Esophagus muscularis mucosa (tissue), 4 donors: ENCODE results near the gene RPP38. TPM values are rescaled to one million over a fixed set of nuclear protein-coding genes. Genes with fewer than 3 reads are reported as not detected.

Experiments used
- DNase-seq: peaks from one replicate; pipeline ENCODE4 v3.0.0-alpha.2; 2017; ENCODE audit errors: extremely low spot score
- H3K27ac ChIP-seq, 4 donors: fragments of 200-600 bp; sonication (generic); replicated peaks in 1 of 4; 1 replicate in 3 of 4; 2 replicates in 1 of 4; pipeline ENCODE4 v1.5.1; 2016 to 2019; ENCODE audit warnings: mild to moderate bottlenecking in 1 of 4
- H3K27me3 ChIP-seq, 4 donors: fragments of 200-600 bp; sonication (generic); one replicate each; pipeline versions ENCODE4 v1.5.1 to v1.6.0; 2016 to 2019
- H3K36me3 ChIP-seq, 4 donors: fragments of 200-600 bp; sonication (generic); one replicate each; pipeline ENCODE4 v1.5.1; 2016 to 2019
- H3K4me1 ChIP-seq, 4 donors: fragments of 200-600 bp; sonication (generic); one replicate each; pipeline ENCODE4 v1.5.1; 2016 to 2019
- H3K4me3 ChIP-seq, 4 donors: fragments of 200-600 bp; sonication (generic); 1 replicate in 2 of 4; 2 replicates in 2 of 4; pipeline ENCODE4 v1.5.1; 2016 to 2019; ENCODE audit warnings: mild to moderate bottlenecking in 4 of 4, moderate library complexity in 1 of 4
- H3K9me3 ChIP-seq, 4 donors: fragments of 200-600 bp; sonication (generic); 1 replicate in 3 of 4; 2 replicates in 1 of 4; pipeline ENCODE4 v1.5.1; 2016 to 2019
- EP300 ChIP-seq: sonication (generic); formaldehyde crosslinking; IDR thresholded peaks from one replicate; pipeline ENCODE4 v1.6.1; 2017; ENCODE audit warnings: antibody characterized with exemption
- POLR2A ChIP-seq: fragments of 450-650 bp; IDR thresholded peaks from one replicate; pipeline ENCODE4 v1.6.1; 2017; ENCODE audit warnings: antibody characterized with exemption, moderate library complexity, mild to moderate bottlenecking, low read depth
- POLR2AphosphoS5 ChIP-seq, 2 donors: sonication (generic); formaldehyde crosslinking; IDR thresholded peaks; one replicate each; pipeline ENCODE4 v1.6.1; 2017; ENCODE audit warnings: antibody characterized with exemption in 2 of 2
- WGBS: methylation state at CpG from one replicate; pipeline ENCODE4 v1.1.5; 2018; 5-methylcytosine and 5-hydroxymethylcytosine counted together
- intact Hi-C: fragments of 100-400 bp; cut with DNase I; formaldehyde crosslinking; loops from one replicate; pipeline ENCODE4 v1.15.1; 2023
- total RNA-seq, 4 donors: library from RNA; depleted of rRNA; stranded (reverse); fragments of >200 nt; gene quantifications; one replicate each; pipeline versions ENCODE4 v1.1.0 to v1.2.1, GENCODE V29; 2016
- TF ChIP-seq, protein P1 (sequence below), 3 experiments: fragments of 200-600 bp in 2 of 3; fragments of 450-650 bp in 1 of 3; sonication (generic) in 2 of 3; IDR thresholded peaks; one replicate each; pipeline ENCODE4 v1.5.1; 2017 to 2019; ENCODE audit warnings: antibody characterized with exemption in 3 of 3, mild to moderate bottlenecking in 2 of 3, moderate library complexity in 1 of 3

Gene RPP38
- total RNA-seq, 4 donors from 2014 or later: 9.1 to 16.2 (median 10.9) TPM

DNA sequence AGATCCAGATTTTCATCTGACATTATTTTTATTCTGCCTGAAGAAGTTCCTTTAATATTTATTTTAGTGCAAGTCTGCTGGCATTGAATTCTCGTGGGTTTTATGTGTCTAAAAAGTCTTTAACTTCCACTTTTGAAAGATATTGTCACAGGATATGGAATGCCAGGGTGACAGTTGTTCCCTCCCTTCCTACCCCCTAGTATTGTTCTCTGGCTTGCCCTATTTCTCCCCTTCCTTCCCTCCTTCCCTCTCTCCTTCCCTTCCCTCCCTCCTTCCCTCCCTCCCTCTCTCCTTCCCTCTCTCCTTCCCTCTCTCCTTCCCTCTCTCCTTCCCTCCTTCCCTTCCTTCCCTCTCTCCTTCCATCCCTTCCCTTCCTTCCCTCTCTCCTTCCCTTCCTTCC, 38.5 kb upstream of the RPP38 start:
- DNase-seq: no peak
- WGBS: 48% methylated on average over 1 of the region's 1 CpG
- intact Hi-C loops: no loop called here
- Histone ChIP-seq H3K27me3 (no peaks in the 10 kb centered on the region), H3K27ac (no peak overlapping the region), H3K36me3 (no peaks in the 10 kb centered on the region), H3K4me3 (no peak overlapping the region), H3K4me1 (no peaks in the 10 kb centered on the region), H3K9me3 (peaks cover 0 to 24% (median 10%) of the 10 kb centered on the region in 4 donors)
- no peak for TF ChIP-seq POLR2A
- TF ChIP-seq EP300: no peak
- TF ChIP-seq, protein P1, sequence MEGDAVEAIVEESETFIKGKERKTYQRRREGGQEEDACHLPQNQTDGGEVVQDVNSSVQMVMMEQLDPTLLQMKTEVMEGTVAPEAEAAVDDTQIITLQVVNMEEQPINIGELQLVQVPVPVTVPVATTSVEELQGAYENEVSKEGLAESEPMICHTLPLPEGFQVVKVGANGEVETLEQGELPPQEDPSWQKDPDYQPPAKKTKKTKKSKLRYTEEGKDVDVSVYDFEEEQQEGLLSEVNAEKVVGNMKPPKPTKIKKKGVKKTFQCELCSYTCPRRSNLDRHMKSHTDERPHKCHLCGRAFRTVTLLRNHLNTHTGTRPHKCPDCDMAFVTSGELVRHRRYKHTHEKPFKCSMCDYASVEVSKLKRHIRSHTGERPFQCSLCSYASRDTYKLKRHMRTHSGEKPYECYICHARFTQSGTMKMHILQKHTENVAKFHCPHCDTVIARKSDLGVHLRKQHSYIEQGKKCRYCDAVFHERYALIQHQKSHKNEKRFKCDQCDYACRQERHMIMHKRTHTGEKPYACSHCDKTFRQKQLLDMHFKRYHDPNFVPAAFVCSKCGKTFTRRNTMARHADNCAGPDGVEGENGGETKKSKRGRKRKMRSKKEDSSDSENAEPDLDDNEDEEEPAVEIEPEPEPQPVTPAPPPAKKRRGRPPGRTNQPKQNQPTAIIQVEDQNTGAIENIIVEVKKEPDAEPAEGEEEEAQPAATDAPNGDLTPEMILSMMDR (IDR thresholded peaks at IDR 0.05): no peak
- no peak for TF ChIP-seq POLR2AphosphoS5 (IDR thresholded peaks at IDR 0.05)

DNA sequence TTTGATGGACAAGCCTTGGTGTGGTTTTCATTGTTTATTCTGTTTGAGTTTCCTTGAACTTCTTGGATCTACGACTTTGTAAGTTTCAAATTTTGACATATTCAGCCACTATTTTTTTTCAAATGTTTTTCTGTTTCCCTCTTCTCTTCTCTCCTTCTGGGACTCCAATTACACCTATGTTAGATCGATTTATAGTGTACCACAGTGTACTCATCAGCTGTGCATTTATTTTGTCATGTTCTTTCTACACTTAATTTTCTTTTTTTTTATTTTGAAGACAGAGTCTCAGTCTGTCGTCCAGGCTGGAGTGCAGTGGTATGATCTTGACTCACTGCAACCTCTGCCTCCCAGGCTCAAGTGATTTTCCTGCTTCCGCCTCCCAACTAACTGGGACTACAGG, 37.2 kb upstream of the RPP38 start:
- TF ChIP-seq, protein P1 (IDR thresholded peaks at IDR 0.05): no peak
- TF ChIP-seq POLR2AphosphoS5 (IDR thresholded peaks at IDR 0.05): no peak
- TF ChIP-seq POLR2A: no peak
- no peak for TF ChIP-seq EP300
- DNase-seq: no peak
- intact Hi-C loops: no loop called here
- H3K27me3 ChIP-seq: no peaks in the 10 kb centered on the region
- H3K27ac ChIP-seq: no peak overlapping the region
- peaks cover 0 to 23% (median 11%) of the 10 kb centered on the region in 4 donors for H3K9me3 ChIP-seq
- WGBS: 83% methylated on average over 4 of the region's 4 CpGs
- no peaks in the 10 kb centered on the region for H3K36me3 ChIP-seq
- H3K4me1 ChIP-seq: no peaks in the 10 kb centered on the region
- no peak overlapping the region for H3K4me3 ChIP-seq

DNA sequence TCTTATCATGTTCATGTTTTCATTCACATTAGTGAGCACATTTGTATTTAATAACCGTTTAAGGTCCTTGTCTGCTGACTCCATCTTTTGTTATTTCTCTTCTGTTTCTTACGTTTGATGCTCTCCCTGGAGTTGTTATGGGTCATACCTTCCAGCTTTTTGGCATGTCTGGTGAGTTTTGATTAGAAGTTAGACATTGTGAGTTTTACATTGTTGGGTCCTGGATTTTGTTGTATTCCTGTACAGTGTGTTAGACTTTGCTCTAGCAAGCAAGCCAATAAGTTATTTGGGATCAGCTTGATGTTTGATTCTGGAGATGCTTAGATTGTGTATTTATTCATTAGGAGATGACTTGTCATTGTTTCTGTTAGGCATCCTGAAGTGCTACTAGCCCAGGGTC, 36.5 kb upstream of the RPP38 start:
- Histone ChIP-seq H3K4me3 (no peak overlapping the region), H3K9me3 (peaks cover 0 to 28% (median 17%) of the 10 kb centered on the region in 4 donors), H3K36me3 (no peaks in the 10 kb centered on the region), H3K4me1 (no peaks in the 10 kb centered on the region), H3K27ac (no peak overlapping the region), H3K27me3 (no peaks in the 10 kb centered on the region)
- 82% methylated on average over 2 of the region's 2 CpGs for WGBS
- intact Hi-C loops: no loop called here
- no peak for TF ChIP-seq POLR2A
- no peak for TF ChIP-seq POLR2AphosphoS5 (IDR thresholded peaks at IDR 0.05)
- TF ChIP-seq, protein P1 (IDR thresholded peaks at IDR 0.05): no peak
- TF ChIP-seq EP300: no peak
- DNase-seq: no peak

DNA sequence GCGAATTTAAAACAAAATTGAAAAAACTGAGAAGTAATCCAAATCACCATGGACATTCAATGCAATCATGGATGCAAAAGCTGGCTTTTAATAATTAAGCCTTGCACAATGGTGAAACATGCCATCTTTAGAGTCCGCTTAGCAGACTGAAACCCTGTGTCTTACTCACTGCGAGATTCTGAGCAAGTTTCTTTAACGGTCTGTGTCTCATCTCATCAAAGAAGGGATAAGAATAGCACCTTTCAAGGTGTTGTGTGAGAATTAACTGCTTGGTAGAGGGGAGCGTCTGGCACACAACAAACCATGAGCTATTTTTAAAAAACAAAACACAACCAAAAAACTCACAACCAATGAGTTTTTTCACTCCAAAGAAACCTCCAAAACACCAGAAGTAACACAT, 30.0 kb upstream of the RPP38 start:
- intact Hi-C loops: no loop called here
- 91% methylated on average over 5 of the region's 5 CpGs for WGBS
- Histone ChIP-seq H3K27ac (no peak overlapping the region), H3K4me1 (no peaks in the 10 kb centered on the region), H3K9me3 (peaks cover 0 to 11% (median 8%) of the 10 kb centered on the region in 4 donors), H3K27me3 (no peaks in the 10 kb centered on the region), H3K36me3 (no peaks in the 10 kb centered on the region), H3K4me3 (no peak overlapping the region)
- TF ChIP-seq POLR2A (no peak), POLR2AphosphoS5 (IDR thresholded peaks at IDR 0.05) (no peak)
- DNase-seq: no peak

DNA sequence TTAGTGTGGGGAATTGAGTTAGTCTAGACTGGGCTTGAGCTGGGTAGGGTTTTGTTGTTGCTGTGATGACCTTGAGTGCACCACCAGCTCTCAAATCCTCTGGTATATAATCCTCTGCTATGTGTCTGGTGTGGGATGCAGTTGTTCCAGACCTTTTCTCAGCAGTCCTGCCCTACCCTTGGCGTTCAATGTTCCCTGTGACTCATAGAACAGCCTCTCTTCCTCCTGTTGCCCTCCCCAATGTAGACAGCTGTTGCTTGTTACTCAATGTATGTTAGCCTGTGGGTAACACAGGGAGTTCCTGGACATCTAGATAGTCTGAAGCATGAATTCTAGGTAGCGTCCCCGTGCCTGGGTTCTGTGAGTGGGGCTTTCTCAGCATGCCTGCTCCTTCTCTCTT, 28.4 kb upstream of the RPP38 start:
- DNase-seq: no peak
- no peak overlapping the region for H3K4me3 ChIP-seq
- TF ChIP-seq EP300 (no peak), POLR2A (no peak), POLR2AphosphoS5 (IDR thresholded peaks at IDR 0.05) (no peak)
- TF ChIP-seq, protein P1 (IDR thresholded peaks at IDR 0.05): no peak
- no peaks in the 10 kb centered on the region for H3K4me1 ChIP-seq
- H3K27ac ChIP-seq: no peak overlapping the region
- WGBS: 97% methylated on average over 3 of the region's 3 CpGs
- H3K36me3 ChIP-seq: no peaks in the 10 kb centered on the region
- no peaks in the 10 kb centered on the region for H3K27me3 ChIP-seq
- intact Hi-C loops: no loop called here
- peaks cover 0 to 11% (median 8%) of the 10 kb centered on the region in 4 donors for H3K9me3 ChIP-seq
